ENCODE measurements around the gene C2CD3.

C2CD3 gene

GRCh38 chr11:74018331-74019005 is 152.3 kb downstream of the C2CD3 start:
- no peak overlapping the region for H3K4me3 ChIP-seq (ENCODE audit: low read depth, low read length)
- in situ Hi-C loops (cut with HindIII; ENCODE audit: low pct_ligation_motif_present, low sequenced_read_pairs): no loop called here
- no peak overlapping the region for H3K27ac ChIP-seq
- H3K27me3 ChIP-seq (replicated peaks): no peaks in the 10 kb centered on the region
- peak; percentile 41 for DNase-seq
- no peak for TF ChIP-seq CTCF (IDR thresholded peaks at IDR 0.05; ENCODE audit: low read depth, low read length, missing control alignments)
- H3K36me3 ChIP-seq (replicated peaks): no peaks in the 10 kb centered on the region

- TF ChIP-seq CTCF (IDR thresholded peaks at IDR 0.05; ENCODE audit: low read depth, low read length, missing control alignments): no peak
- H3K36me3 ChIP-seq (replicated peaks): no peaks in the 10 kb centered on the region
- DNase-seq: no peak
- in situ Hi-C loops (cut with HindIII; ENCODE audit: low pct_ligation_motif_present, low sequenced_read_pairs): no loop called here
- H3K27ac ChIP-seq: no peak overlapping the region
- no peaks in the 10 kb centered on the region for H3K27me3 ChIP-seq (replicated peaks)
- H3K4me3 ChIP-seq (ENCODE audit: low read depth, low read length): no peak overlapping the region
Observed at GRCh38 chr11:74017631-74018030, 153.2 kb downstream of the C2CD3 start.

- no peaks in the 10 kb centered on the region for H3K27me3 ChIP-seq (replicated peaks)
- no peak for TF ChIP-seq CTCF (IDR thresholded peaks at IDR 0.05; ENCODE audit: low read depth, low read length, missing control alignments)
- no peak for DNase-seq
- H3K36me3 ChIP-seq (replicated peaks): no peaks in the 10 kb centered on the region
- H3K4me3 ChIP-seq (ENCODE audit: low read depth, low read length): no peak overlapping the region
- in situ Hi-C loops (cut with HindIII; ENCODE audit: low pct_ligation_motif_present, low sequenced_read_pairs): no loop called here
- no peak overlapping the region for H3K27ac ChIP-seq
Observed at GRCh38 chr11:74015919-74016684, 154.7 kb downstream of the C2CD3 start.

GRCh38 chr11:74014880-74015279 is 155.9 kb downstream of the C2CD3 start:
- no peak for DNase-seq
- no peak overlapping the region for H3K27ac ChIP-seq
- in situ Hi-C loops (cut with HindIII; ENCODE audit: low pct_ligation_motif_present, low sequenced_read_pairs): no loop called here
- no peaks in the 10 kb centered on the region for H3K36me3 ChIP-seq (replicated peaks)
- no peak overlapping the region for H3K4me3 ChIP-seq (ENCODE audit: low read depth, low read length)
- H3K27me3 ChIP-seq (replicated peaks): no peaks in the 10 kb centered on the region
- TF ChIP-seq CTCF (IDR thresholded peaks at IDR 0.05; ENCODE audit: low read depth, low read length, missing control alignments): no peak

GRCh38 chr11:74013141-74013540 is 157.7 kb downstream of the C2CD3 start:
- Histone ChIP-seq H3K27me3 (replicated peaks) (no peaks in the 10 kb centered on the region), H3K36me3 (replicated peaks) (no peaks in the 10 kb centered on the region), H3K4me3 (ENCODE audit: low read depth, low read length) (no peak overlapping the region), H3K27ac (no peak overlapping the region)
- no peak for DNase-seq
- in situ Hi-C loops (cut with HindIII; ENCODE audit: low pct_ligation_motif_present, low sequenced_read_pairs): no loop called here
- TF ChIP-seq CTCF (IDR thresholded peaks at IDR 0.05; ENCODE audit: low read depth, low read length, missing control alignments): no peak
